AG09319 (cell line): ENCODE data around the gene HSD3B1.

Experiments used
- DNase-seq: peaks from one replicate; pipeline ENCODE4 v3.0.0-alpha.2; 2010; ENCODE audit warnings: low read depth; ENCODE audit errors: extremely low read depth
- CTCF ChIP-seq: IDR thresholded peaks from 2 replicates; pipeline ENCODE4 v1.5.1; 2011; ENCODE audit warnings: low read depth, mild to moderate bottlenecking, inconsistent platforms, low read length, moderate library complexity

The HSD3B1 gene

GRCh38 chr1:119470377-119470776, 36.6 kb upstream of the HSD3B1 start:
- TF ChIP-seq CTCF: no peak
- no peak for DNase-seq

GRCh38 chr1:119470958-119471357, 36.1 kb upstream of the HSD3B1 start:
- TF ChIP-seq CTCF: no peak
- no peak for DNase-seq

GRCh38 chr1:119471566-119471965, 35.4 kb upstream of the HSD3B1 start:
- TF ChIP-seq CTCF: no peak
- DNase-seq: no peak

GRCh38 chr1:119472080-119472818, 34.8 kb upstream of the HSD3B1 start:
- DNase-seq: no peak
- TF ChIP-seq CTCF: no peak

- TF ChIP-seq CTCF: no peak
- no peak for DNase-seq
Measured at GRCh38 chr1:119472819-119473175, 34.2 kb upstream of the HSD3B1 start.

- peak; percentile 54 for TF ChIP-seq CTCF
- DNase-seq: no peak
Measured at GRCh38 chr1:119475866-119476439, 31.1 kb upstream of the HSD3B1 start.

GRCh38 chr1:119477710-119478109, 29.3 kb upstream of the HSD3B1 start:
- no peak for TF ChIP-seq CTCF
- DNase-seq: no peak
